ENCODE results near the gene CHADL. TPM values are rescaled to one million over a fixed set of nuclear protein-coding genes. Genes with fewer than 3 reads are reported as not detected.

CHADL gene
- polyA plus RNA-seq, 1 of the 3 experiments (the other 2 are of a cell fraction), result 0.03 TPM

DNA sequence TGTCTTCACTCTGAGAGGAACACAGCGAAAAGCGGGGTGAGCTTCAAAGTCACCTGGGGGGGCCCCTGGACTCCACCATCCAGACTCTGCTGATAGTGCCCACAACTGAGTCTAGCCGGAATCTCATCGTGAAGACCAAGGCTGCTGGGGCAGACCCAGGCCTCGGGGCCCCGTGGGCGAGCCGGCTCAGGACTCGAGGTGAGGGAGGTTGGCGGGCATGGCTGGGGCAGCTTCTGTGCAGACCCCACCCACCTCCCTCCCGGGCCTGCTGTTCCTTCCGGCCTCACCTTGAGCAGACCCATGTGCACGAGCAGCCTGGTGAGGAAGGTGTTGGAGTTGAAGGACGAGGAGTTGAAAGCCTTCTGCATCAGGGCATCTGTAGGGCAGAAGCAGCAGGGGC, 8.7 kb upstream of the CHADL start:
- Histone ChIP-seq H3K4me3 (ENCODE audit: low read depth in 2 of 2, low read length in 1 of 2) (no peak overlapping the region), H3K36me3 (replicated peaks in 1 of 2; ENCODE audit: control insufficient read depth in 1 of 2, insufficient read depth in 2 of 2, low read length in 1 of 2) (peaks cover 0 to 34% of the 10 kb centered on the region in 2 experiments), H4K20me1 (ENCODE audit: insufficient read depth) (no peaks in the 10 kb centered on the region), H2AFZ (ENCODE audit: low read depth) (no peak overlapping the region), H3K9me2 (no peaks in the 10 kb centered on the region), H3K9me3 (no peaks in the 10 kb centered on the region), H3K79me2 (ENCODE audit: insufficient read depth) (no peaks in the 10 kb centered on the region), H3K27me3 (ENCODE audit: insufficient read depth) (no peaks in the 10 kb centered on the region), H3K4me2 (no peak overlapping the region), H3K27ac (ENCODE audit: low read depth in 2 of 2, low read length in 1 of 2) (no peak overlapping the region), H3F3A (replicated peaks; ENCODE audit: insufficient read depth) (no peaks in the 10 kb centered on the region), H3K4me1 (ENCODE audit: control insufficient read depth in 1 of 2, insufficient read depth in 2 of 2, low read depth in 1 of 2, low read length in 1 of 2) (no peaks in the 10 kb centered on the region), H3K9ac (no peak overlapping the region)
- DNase-seq, result no peak
- TF ChIP-seq EZH2phosphoT487 (IDR thresholded peaks at IDR 0.05; ENCODE audit: borderline replicate concordance, low read depth) (no peak), RFX5 (IDR thresholded peaks at IDR 0.05; ENCODE audit: low read length) (no peak), NFIC (IDR thresholded peaks at IDR 0.05; ENCODE audit: borderline replicate concordance) (no peak), SIN3A (IDR thresholded peaks at IDR 0.05; ENCODE audit: borderline replicate concordance, low read depth, low read length) (no peak), FOXJ3 (CRISPR knock-in tag; IDR thresholded peaks at IDR 0.05) (no peak), MEF2A (IDR thresholded peaks at IDR 0.05; ENCODE audit: borderline replicate concordance, low read depth) (no peak), FOSL2 (IDR thresholded peaks at IDR 0.05; ENCODE audit: borderline replicate concordance, low read depth) (no peak), TCF12 (IDR thresholded peaks at IDR 0.05) (no peak), YY1 (IDR thresholded peaks at IDR 0.05; ENCODE audit: low read depth) (no peak), SMC3 (IDR thresholded peaks at IDR 0.05; ENCODE audit: low read depth, low read length) (no peak), RCOR1 (IDR thresholded peaks at IDR 0.05; ENCODE audit: low read length) (no peak), TEAD4 (IDR thresholded peaks at IDR 0.05; ENCODE audit: borderline replicate concordance, insufficient read depth) (no peak), JUND (IDR thresholded peaks at IDR 0.05) (no peak), TAF1 (IDR thresholded peaks at IDR 0.05; ENCODE audit: borderline replicate concordance, low read depth, low read length) (no peak)
- TF ChIP-seq, protein P1, sequence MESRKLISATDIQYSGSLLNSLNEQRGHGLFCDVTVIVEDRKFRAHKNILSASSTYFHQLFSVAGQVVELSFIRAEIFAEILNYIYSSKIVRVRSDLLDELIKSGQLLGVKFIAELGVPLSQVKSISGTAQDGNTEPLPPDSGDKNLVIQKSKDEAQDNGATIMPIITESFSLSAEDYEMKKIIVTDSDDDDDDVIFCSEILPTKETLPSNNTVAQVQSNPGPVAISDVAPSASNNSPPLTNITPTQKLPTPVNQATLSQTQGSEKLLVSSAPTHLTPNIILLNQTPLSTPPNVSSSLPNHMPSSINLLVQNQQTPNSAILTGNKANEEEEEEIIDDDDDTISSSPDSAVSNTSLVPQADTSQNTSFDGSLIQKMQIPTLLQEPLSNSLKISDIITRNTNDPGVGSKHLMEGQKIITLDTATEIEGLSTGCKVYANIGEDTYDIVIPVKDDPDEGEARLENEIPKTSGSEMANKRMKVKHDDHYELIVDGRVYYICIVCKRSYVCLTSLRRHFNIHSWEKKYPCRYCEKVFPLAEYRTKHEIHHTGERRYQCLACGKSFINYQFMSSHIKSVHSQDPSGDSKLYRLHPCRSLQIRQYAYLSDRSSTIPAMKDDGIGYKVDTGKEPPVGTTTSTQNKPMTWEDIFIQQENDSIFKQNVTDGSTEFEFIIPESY (IDR thresholded peaks at IDR 0.05; ENCODE audit: borderline replicate concordance, low read depth), result no peak
- TF ChIP-seq, protein P2, sequence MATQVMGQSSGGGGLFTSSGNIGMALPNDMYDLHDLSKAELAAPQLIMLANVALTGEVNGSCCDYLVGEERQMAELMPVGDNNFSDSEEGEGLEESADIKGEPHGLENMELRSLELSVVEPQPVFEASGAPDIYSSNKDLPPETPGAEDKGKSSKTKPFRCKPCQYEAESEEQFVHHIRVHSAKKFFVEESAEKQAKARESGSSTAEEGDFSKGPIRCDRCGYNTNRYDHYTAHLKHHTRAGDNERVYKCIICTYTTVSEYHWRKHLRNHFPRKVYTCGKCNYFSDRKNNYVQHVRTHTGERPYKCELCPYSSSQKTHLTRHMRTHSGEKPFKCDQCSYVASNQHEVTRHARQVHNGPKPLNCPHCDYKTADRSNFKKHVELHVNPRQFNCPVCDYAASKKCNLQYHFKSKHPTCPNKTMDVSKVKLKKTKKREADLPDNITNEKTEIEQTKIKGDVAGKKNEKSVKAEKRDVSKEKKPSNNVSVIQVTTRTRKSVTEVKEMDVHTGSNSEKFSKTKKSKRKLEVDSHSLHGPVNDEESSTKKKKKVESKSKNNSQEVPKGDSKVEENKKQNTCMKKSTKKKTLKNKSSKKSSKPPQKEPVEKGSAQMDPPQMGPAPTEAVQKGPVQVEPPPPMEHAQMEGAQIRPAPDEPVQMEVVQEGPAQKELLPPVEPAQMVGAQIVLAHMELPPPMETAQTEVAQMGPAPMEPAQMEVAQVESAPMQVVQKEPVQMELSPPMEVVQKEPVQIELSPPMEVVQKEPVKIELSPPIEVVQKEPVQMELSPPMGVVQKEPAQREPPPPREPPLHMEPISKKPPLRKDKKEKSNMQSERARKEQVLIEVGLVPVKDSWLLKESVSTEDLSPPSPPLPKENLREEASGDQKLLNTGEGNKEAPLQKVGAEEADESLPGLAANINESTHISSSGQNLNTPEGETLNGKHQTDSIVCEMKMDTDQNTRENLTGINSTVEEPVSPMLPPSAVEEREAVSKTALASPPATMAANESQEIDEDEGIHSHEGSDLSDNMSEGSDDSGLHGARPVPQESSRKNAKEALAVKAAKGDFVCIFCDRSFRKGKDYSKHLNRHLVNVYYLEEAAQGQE (IDR thresholded peaks at IDR 0.05; ENCODE audit: low read depth, low read length), result no peak
- TF ChIP-seq, protein P3, sequence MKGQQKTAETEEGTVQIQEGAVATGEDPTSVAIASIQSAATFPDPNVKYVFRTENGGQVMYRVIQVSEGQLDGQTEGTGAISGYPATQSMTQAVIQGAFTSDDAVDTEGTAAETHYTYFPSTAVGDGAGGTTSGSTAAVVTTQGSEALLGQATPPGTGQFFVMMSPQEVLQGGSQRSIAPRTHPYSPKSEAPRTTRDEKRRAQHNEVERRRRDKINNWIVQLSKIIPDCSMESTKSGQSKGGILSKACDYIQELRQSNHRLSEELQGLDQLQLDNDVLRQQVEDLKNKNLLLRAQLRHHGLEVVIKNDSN (IDR thresholded peaks at IDR 0.05; ENCODE audit: borderline replicate concordance, low read depth), result no peak
- ChIA-PET CTCF (no interaction called here), POLR2A (no interaction called here)
- WGBS (ENCODE audit: low lambda C conversion rate), result 93% methylated on average over 3 of the region's 14 CpGs

Measured in SK-N-SH (cell line).